ENCODE data around the gene ERMARD. TPM values are rescaled to one million over a fixed set of nuclear protein-coding genes. Genes with fewer than 3 reads are reported as not detected.

ERMARD gene
- total RNA-seq, 1 donor from 2014 or later, result 11.3 TPM

DNA sequence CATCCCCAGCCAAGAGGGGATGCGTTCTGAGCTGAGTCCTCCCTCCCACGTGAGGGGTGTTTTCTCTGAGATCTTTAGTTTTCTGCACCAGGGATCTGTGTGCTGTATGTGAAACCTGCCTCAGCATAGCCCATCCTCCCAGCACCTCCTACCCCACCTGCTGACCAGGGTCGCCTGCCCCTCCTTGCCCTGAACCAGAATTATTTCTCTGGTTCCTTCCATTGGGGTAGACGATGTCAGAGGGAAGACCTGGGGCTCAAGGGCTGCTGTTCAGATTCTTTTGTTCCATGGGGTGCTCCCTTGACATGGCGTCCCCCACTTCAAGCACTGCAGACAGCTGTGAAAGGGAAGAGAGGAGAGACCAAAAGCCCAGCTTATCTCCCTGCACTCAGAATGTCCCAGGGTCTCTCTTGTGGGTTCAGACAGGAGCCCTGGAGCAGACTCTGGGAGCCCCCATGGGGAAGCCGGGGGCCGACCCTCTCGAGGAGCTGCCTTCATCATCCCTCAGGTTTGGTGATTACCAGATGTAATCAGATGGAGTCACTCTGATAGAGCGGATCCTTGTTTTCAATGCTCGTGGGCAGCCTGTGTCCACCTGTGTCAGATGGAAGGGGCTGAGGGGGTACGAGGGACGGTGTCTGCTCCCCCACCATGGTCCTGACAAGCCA, 74.3 kb downstream of the ERMARD start:
- no peak for DNase-seq (ENCODE audit: low read depth in 2 of 2)

DNA sequence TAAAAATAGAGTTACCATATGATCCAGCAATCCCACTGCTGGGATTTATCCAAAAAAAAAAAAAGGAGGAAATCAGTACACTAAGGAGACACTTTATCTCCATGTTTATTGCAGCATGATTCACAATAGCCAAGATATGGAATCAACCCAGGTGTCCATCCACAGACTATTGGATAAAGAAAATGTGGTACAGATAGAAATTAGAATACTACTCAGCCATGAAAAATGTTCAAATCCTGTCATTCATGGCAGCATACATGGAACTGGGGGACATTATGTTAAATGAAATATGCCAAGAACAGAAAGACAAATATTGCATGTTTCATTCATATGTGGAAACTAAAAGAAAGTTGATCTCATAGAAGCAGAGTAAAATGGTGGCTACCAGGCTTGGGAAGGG, 75.3 kb downstream of the ERMARD start:
- DNase-seq (ENCODE audit: low read depth in 2 of 2), result no peak

DNA sequence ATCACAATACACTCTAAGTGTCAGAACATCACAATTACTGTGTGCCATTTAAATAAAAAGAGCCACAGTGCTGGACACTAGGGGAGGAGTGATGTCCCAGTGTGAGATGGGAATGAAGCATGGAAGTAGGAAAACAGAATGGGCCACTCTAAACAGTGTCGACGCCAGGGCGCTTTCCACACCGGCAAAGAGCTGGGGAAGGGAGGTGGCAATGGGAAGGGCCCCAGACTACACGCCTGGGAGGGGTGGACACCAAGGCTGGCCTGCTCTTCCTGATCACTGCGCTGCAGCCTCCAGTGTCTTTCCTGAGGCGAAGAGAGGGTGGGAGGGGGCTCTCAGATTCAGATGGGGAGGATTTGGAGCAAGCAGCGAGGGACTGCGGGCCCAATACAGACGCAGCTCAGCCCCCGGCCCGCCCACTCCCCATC, 75.9 kb downstream of the ERMARD start:
- no peak for DNase-seq (ENCODE audit: low read depth in 2 of 2)

DNA sequence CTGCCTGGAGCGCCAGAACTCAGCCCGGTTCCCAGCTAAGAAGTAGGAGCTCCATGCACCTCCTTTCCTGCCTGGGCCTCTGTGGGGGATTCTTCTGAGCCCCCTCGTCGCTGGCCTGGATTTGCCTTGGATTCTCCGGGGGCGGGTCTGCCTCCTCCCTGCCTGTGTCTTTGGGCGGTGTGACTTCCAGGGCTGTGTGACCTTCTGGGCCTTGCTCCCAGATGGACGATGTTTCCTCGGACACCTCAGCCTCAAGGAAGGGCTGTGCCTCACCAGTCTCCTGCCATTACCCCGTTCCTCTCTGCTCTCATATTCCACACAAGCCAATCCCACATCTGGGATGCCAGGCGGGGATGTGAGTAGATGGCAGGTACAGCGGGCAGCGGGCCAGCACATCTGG, 76.8 kb downstream of the ERMARD start:
- DNase-seq (ENCODE audit: low read depth in 2 of 2), result no peak

- DNase-seq (ENCODE audit: low read depth in 2 of 2), result no peak
Measured at GRCh38 chr6:169829786-169830185, 78.4 kb downstream of the ERMARD start.

DNA sequence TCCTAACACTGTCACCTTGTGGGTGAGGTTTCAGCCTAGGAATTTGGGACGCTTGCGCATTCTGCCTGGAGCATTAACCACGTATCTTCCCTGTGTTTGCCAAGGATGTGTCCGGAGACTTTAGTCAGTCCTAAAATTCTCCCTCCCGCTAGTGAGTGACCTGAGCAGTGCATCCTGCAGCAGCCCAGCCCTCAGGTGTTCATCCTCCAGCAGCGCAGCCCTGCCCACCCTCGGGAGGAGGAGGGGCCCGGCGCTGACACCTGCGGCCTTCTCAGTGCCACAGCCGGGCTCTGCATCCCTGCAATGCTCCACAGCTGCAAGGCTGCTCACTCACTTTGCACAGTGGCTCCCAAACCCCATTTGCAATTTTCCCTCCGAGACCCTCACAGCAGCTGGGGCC, 79.5 kb downstream of the ERMARD start:
- DNase-seq (ENCODE audit: low read depth in 2 of 2), result no peak

Other genes with a start within 250 kb of the ERMARD start
- gene WDR27, start 49.6 kb upstream of the ERMARD start, total RNA-seq, result 10.9 and 18.7 TPM in 2 replicates
- gene C6orf120, start 49.5 kb upstream of the ERMARD start, total RNA-seq, result 18.1 and 22.6 TPM in 2 replicates
- 18.1 and 23.8 TPM in 2 replicates for gene PHF10, start 27.1 kb upstream of the ERMARD start, total RNA-seq
- gene DYNLT2, start 50 bp upstream of the ERMARD start, total RNA-seq, result 0.22 and 0.60 TPM in 2 replicates

All from lung microvascular endothelial cell (primary cell).